GM18951 (cell line): ENCODE results near the gene GFY.

Experiments used
- POLR2A ChIP-seq: IDR thresholded peaks from 4 replicates; pipeline ENCODE4 v1.6.1; 2011; ENCODE audit warnings: mild to moderate bottlenecking; ENCODE audit not compliant: insufficient read length, insufficient read depth; ENCODE audit errors: extremely low read depth
- in situ Hi-C: fragments of 300-500 bp; cut with MboI; formaldehyde crosslinking; loops from one replicate; pipeline ENCODE4 v1.12.0; 2022; ENCODE audit warnings: low sequenced_read_pairs, mixed read lengths, inconsistent platforms; ENCODE audit not compliant: unreplicated experiment

Gene GFY

DNA sequence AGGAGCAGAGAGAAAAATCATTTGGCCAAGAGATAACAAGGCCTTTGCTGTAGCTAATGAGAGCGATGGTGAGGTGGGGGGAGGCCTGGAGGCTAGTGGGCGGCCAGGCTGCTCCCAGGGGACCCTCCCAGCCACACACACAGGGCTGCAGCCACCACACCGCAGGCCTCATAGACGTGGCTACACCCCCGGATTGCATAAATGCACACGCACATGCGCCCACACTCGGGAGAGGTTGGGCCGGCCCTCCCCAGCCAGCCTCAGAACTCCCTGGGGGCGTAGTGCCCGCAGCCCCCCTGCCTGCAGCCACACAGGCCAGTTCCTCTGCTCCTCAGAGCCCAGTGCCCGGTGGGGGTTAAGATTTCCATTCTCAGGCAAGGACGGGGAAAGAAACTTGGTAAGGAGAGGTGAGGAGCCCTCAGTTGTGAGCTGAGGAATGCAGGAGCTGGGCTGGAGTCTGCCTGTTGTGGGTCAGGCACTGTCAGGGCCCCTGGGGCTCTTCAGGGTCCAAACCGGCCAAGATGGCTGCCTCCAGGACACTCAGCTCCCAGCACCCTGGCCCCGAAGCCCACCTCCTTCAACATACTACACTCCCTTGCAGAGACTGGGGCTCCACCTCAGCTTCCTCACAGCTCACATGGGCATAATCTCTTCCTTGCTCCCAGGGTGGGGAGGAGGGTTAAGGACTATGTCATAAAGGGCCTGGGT is 9.9 kb upstream of the GFY start:
- in situ Hi-C loops, result no loop called here
- no peak for TF ChIP-seq POLR2A

DNA sequence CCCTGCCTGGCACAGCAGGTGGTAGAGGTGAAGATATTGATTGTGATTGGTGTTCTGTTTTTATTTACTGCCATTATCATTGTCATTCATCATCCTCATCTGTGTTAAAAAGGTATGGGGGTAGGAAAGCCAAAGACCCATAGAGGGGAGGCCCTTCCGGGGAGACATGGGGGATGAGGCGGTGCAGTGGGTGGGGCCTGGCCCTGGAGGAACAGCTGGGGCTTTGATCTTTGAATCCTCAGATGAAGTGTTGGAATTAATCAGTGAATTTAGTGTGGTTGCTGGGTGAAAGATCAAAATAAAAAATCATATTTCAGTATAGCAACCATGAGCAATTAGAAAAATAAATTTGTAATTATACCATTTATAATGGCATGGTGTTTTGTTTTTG is 9.4 kb upstream of the GFY start:
- in situ Hi-C loops, result no loop called here
- no peak for TF ChIP-seq POLR2A

GRCh38 chr19:49417088-49417487 is 8.1 kb upstream of the GFY start:
- TF ChIP-seq POLR2A, result no peak

DNA sequence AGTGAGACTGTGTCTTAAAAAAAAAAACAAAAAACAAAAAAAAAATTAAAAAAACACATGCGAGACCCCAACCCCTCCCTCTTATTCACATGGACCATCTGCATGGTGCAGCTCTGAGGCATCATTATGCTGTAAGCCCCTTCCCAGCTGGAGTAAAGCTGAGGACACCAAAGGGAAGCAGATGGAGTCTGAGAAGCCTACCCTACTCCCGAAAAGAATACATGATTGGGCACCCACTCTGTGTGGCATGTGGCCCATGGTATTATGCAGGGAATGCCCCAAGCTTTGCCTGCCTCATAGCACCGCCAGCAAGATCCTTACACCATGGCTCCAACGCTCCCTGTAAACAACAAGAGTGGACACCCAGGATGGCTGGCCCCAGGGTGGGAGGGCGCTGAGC is 6.7 kb upstream of the GFY start:
- TF ChIP-seq POLR2A, result no peak

More at GRCh38 chr19:49417088-49417487, 8.1 kb upstream of the GFY start:
- in situ Hi-C loops, result no loop called here

DNA sequence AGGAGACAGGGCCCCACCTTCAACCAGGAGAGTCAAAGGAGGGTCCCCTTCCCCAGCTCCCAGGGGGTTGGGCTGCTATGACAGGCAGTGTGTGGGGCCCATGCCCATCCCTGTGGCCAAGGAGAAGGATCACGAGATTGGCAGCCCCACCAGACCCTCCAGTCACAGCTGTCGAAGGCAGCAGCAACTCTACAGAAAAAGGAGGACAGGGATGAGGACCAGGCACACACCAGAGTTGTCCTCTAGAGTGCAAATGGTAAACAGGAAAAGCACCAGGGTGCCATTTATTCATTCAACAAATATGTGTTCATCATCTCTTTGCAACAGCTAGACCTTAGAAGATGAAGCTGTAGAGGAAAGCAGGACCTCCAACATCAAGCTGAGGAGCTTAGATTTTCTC is 6.0 kb upstream of the GFY start:
- in situ Hi-C loops, result no loop called here
- TF ChIP-seq POLR2A, result no peak

More for the DNA sequence above, 6.7 kb upstream of the GFY start:
- in situ Hi-C loops, result no loop called here

DNA sequence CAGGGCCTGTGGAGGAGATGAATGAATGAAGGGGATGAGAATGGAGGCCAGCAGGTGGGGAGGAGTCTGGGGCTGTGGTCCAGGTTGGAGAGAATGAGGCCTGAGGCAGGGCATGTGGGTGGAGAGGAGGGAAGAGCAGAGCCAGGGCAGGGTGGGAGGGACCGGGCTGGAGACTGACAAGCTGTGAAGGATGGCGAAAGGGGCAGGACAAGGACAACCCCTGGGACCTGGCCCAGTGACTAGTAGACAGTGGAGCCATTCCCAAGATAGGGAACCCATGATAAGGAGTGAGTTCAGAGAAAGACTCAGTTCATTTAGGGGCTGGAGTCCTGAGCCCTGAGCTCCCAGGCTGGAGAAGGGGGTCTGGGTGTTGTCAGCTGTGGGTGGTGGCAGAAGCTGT is 5.0 kb upstream of the GFY start:
- TF ChIP-seq POLR2A, result no peak
- in situ Hi-C loops, result no loop called here

GRCh38 chr19:49421039-49421877 is 3.9 kb upstream of the GFY start:
- in situ Hi-C loops, result no loop called here
- TF ChIP-seq POLR2A, result no peak

- TF ChIP-seq POLR2A, result no peak
- in situ Hi-C loops, result no loop called here
These were observed 3.3 kb upstream of the GFY start for GRCh38 chr19:49421878-49422202.

GRCh38 chr19:49422407-49423070 is 2.6 kb upstream of the GFY start:
- no peak for TF ChIP-seq POLR2A
- in situ Hi-C loops, result no loop called here

- no peak for TF ChIP-seq POLR2A
- in situ Hi-C loops, result no loop called here
These were observed 1.9 kb upstream of the GFY start, which contains the start of gene PTH2 for GRCh38 chr19:49423071-49423984. TSS of gene PTH2 (minus strand) at chr19:49423441. CDS start at chr19:49423339, 102 bp downstream.

GRCh38 chr19:49423985-49424303 is 1.2 kb upstream of the GFY start:
- in situ Hi-C loops, result no loop called here
- no peak for TF ChIP-seq POLR2A

GRCh38 chr19:49425922-49426592 is 869 bp downstream of the GFY start:
- in situ Hi-C loops, result no loop called here

DNA sequence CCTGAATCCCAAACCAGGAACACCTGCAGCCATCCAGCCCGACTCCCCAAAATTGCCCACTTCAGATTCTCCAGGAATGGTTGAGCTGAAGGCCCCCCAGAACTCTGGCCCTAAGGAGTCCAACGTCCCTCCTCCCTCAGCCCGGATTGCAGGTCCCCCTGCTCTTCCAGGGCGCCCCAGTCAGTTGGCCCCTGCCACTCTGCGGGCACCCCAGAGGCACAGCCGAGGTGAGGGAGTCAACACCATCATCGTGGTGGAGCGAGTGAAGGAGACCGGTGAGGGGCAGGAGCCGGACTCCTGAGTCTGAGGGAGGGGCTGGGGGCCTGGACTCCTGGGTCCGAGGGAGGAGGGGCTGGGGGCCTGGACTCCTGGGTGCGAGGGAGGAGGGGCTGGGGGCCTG is 2.2 kb downstream of the GFY start:
- in situ Hi-C loops, result no loop called here

More at GRCh38 chr19:49425922-49426592, 869 bp downstream of the GFY start:
- TF ChIP-seq POLR2A, result no peak

More for the DNA sequence above, 2.2 kb downstream of the GFY start:
- no peak for TF ChIP-seq POLR2A
